Activated T-cell treated with anti-CD3 and anti-CD28 coated beads, Interleukin-2, amount 50 U/mL, for 72 hours (primary cell): ENCODE results near the gene NXPH4. TPM values are rescaled to one million over a fixed set of nuclear protein-coding genes. Genes with fewer than 3 reads are reported as not detected.
A peak's percentile ranks its signal among the peaks of the same experiment; 100 is the strongest.

Source experiments
- ATAC-seq, 2 donors: fragments of 150-1000 bp; cut with Tn5 transposase; replicated peaks in 1 of 2; 2 replicates each; pipeline ENCODE4 v1.10.0; 2021; ENCODE audit warnings: moderate library complexity in 2 of 2, mild to moderate bottlenecking in 1 of 2
- DNase-seq, 2 donors: peaks; one replicate each; pipeline ENCODE4 v3.0.0; 2021 to 2022; ENCODE audit warnings: mixed read lengths in 1 of 2
- H3K27ac Mint-ChIP-seq: one replicate; pipeline ENCODE4 v1.8.0; 2022; ENCODE audit warnings: mild to moderate bottlenecking, moderate library complexity, mixed read lengths
- H3K27me3 Mint-ChIP-seq: one replicate; pipeline ENCODE4 v1.8.0; 2022; ENCODE audit warnings: low read depth, mixed read lengths
- H3K36me3 Mint-ChIP-seq, 2 donors: one replicate each; pipeline ENCODE4 v1.8.0; 2022; ENCODE audit warnings: mixed read lengths in 2 of 2, mild to moderate bottlenecking in 1 of 2; ENCODE audit not compliant: insufficient read depth in 2 of 2
- H3K4me1 Mint-ChIP-seq: one replicate; pipeline ENCODE4 v1.8.0; 2022; ENCODE audit warnings: low read depth, mixed read lengths
- H3K4me3 Mint-ChIP-seq, 2 donors: one replicate each; pipeline ENCODE4 v1.8.0; 2022; ENCODE audit warnings: mild to moderate bottlenecking in 2 of 2, mixed read lengths in 2 of 2, moderate library complexity in 2 of 2
- H3K9me3 Mint-ChIP-seq, 2 donors: one replicate each; pipeline ENCODE4 v1.8.0; 2022; ENCODE audit warnings: mixed read lengths in 2 of 2
- total RNA-seq, 2 donors: library from RNA; stranded (reverse); gene quantifications; one replicate each; pipeline ENCODE4 v1.2.3, GENCODE V29; 2022

The NXPH4 gene
- total RNA-seq, 2 donors from 2014 or later = 1.5 to 2.3 TPM

GRCh38 chr12:57177354-57177753 is 39.2 kb upstream of the NXPH4 start:
- Mint-ChIP-seq H3K9me3 (no peaks in the 10 kb centered on the region), H3K4me1 (peaks cover 8% of the 10 kb centered on the region), H3K36me3 (no peaks in the 10 kb centered on the region), H3K27ac (no peak overlapping the region), H3K4me3 (no peak overlapping the region), H3K27me3 (no peaks in the 10 kb centered on the region)
- ATAC-seq (no peak), DNase-seq (no peak)

GRCh38 chr12:57178213-57178612 is 38.4 kb upstream of the NXPH4 start:
- peaks cover 12% of the 10 kb centered on the region for H3K4me1 Mint-ChIP-seq
- no peak for DNase-seq
- no peak overlapping the region for H3K4me3 Mint-ChIP-seq
- H3K36me3 Mint-ChIP-seq = no peaks in the 10 kb centered on the region
- no peak for ATAC-seq
- no peaks in the 10 kb centered on the region for H3K9me3 Mint-ChIP-seq
- no peaks in the 10 kb centered on the region for H3K27me3 Mint-ChIP-seq
- no peak overlapping the region for H3K27ac Mint-ChIP-seq

- no peaks in the 10 kb centered on the region for H3K36me3 Mint-ChIP-seq
Observed at GRCh38 chr12:57179331-57180086, 37.1 kb upstream of the NXPH4 start.

GRCh38 chr12:57180321-57180989 is 36.1 kb upstream of the NXPH4 start:
- DNase-seq (no peak), ATAC-seq (no peak)
- Mint-ChIP-seq H3K36me3 (no peaks in the 10 kb centered on the region), H3K27me3 (no peaks in the 10 kb centered on the region), H3K4me1 (peaks cover 12% of the 10 kb centered on the region), H3K27ac (no peak overlapping the region), H3K9me3 (no peaks in the 10 kb centered on the region), H3K4me3 (no peak overlapping the region)

More at GRCh38 chr12:57179331-57180086, 37.1 kb upstream of the NXPH4 start:
- Mint-ChIP-seq H3K4me1 (peaks cover 12% of the 10 kb centered on the region), H3K9me3 (no peaks in the 10 kb centered on the region), H3K27ac (no peak overlapping the region), H3K27me3 (no peaks in the 10 kb centered on the region), H3K4me3 (no peak overlapping the region)
- no peak for DNase-seq
- no peak for ATAC-seq

GRCh38 chr12:57181072-57181471 is 35.5 kb upstream of the NXPH4 start:
- Mint-ChIP-seq H3K4me3 (no peak overlapping the region), H3K9me3 (no peaks in the 10 kb centered on the region), H3K4me1 (peaks cover 10% of the 10 kb centered on the region), H3K36me3 (no peaks in the 10 kb centered on the region), H3K27me3 (no peaks in the 10 kb centered on the region), H3K27ac (no peak overlapping the region)
- ATAC-seq = no peak
- no peak for DNase-seq

- DNase-seq (no peak), ATAC-seq (no peak)
- Mint-ChIP-seq H3K36me3 (no peaks in the 10 kb centered on the region), H3K27me3 (no peaks in the 10 kb centered on the region), H3K27ac (no peak overlapping the region), H3K4me1 (peaks cover 8% of the 10 kb centered on the region), H3K4me3 (no peak overlapping the region), H3K9me3 (no peaks in the 10 kb centered on the region)
Observed at GRCh38 chr12:57181561-57182155, 34.9 kb upstream of the NXPH4 start.

- H3K27ac Mint-ChIP-seq = no peak overlapping the region
- H3K4me1 Mint-ChIP-seq = peaks cover 8% of the 10 kb centered on the region
- H3K27me3 Mint-ChIP-seq = no peaks in the 10 kb centered on the region
- ATAC-seq (peak; percentile 93 to 96), DNase-seq (peak; percentile 82 to 87)
- no peaks in the 10 kb centered on the region for H3K36me3 Mint-ChIP-seq
- no peak overlapping the region for H3K4me3 Mint-ChIP-seq
- no peaks in the 10 kb centered on the region for H3K9me3 Mint-ChIP-seq
Observed at GRCh38 chr12:57182918-57183575, 33.5 kb upstream of the NXPH4 start.

- DNase-seq = no peak
- no peaks in the 10 kb centered on the region for H3K36me3 Mint-ChIP-seq
- no peaks in the 10 kb centered on the region for H3K27me3 Mint-ChIP-seq
- H3K27ac Mint-ChIP-seq = no peak overlapping the region
- H3K9me3 Mint-ChIP-seq = no peaks in the 10 kb centered on the region
- H3K4me3 Mint-ChIP-seq = no peak overlapping the region
- no peak for ATAC-seq
- peaks cover 8% of the 10 kb centered on the region for H3K4me1 Mint-ChIP-seq
Observed at GRCh38 chr12:57183939-57184725, 32.5 kb upstream of the NXPH4 start.

- Mint-ChIP-seq H3K27me3 (no peaks in the 10 kb centered on the region), H3K4me1 (peaks cover 8% of the 10 kb centered on the region), H3K36me3 (no peaks in the 10 kb centered on the region), H3K27ac (no peak overlapping the region), H3K9me3 (no peaks in the 10 kb centered on the region), H3K4me3 (no peak overlapping the region)
- ATAC-seq (no peak), DNase-seq (no peak)
Observed at GRCh38 chr12:57185403-57185802, 31.2 kb upstream of the NXPH4 start.

GRCh38 chr12:57185906-57186508 is 30.6 kb upstream of the NXPH4 start:
- H3K27me3 Mint-ChIP-seq = no peaks in the 10 kb centered on the region

GRCh38 chr12:57187222-57188089 is 29.1 kb upstream of the NXPH4 start:
- H3K4me3 Mint-ChIP-seq = no peak overlapping the region
- ATAC-seq = no peak
- H3K4me1 Mint-ChIP-seq = peaks cover 7% of the 10 kb centered on the region
- no peak overlapping the region for H3K27ac Mint-ChIP-seq
- H3K27me3 Mint-ChIP-seq = no peaks in the 10 kb centered on the region
- no peaks in the 10 kb centered on the region for H3K9me3 Mint-ChIP-seq
- DNase-seq = no peak
- H3K36me3 Mint-ChIP-seq = peaks cover 0 to 2% of the 10 kb centered on the region in 2 donors

More at GRCh38 chr12:57185906-57186508, 30.6 kb upstream of the NXPH4 start:
- peaks cover 8% of the 10 kb centered on the region for H3K4me1 Mint-ChIP-seq
- H3K9me3 Mint-ChIP-seq = no peaks in the 10 kb centered on the region
- H3K4me3 Mint-ChIP-seq = no peak overlapping the region
- H3K27ac Mint-ChIP-seq = no peak overlapping the region
- no peaks in the 10 kb centered on the region for H3K36me3 Mint-ChIP-seq
- ATAC-seq (no peak), DNase-seq (no peak)

GRCh38 chr12:57188090-57188425 is 28.5 kb upstream of the NXPH4 start:
- Mint-ChIP-seq H3K4me3 (no peak overlapping the region), H3K36me3 (peaks cover 0 to 2% of the 10 kb centered on the region in 2 donors), H3K4me1 (peaks cover 1% of the 10 kb centered on the region), H3K27me3 (no peaks in the 10 kb centered on the region), H3K27ac (no peak overlapping the region), H3K9me3 (no peaks in the 10 kb centered on the region)
- ATAC-seq (no peak), DNase-seq (no peak)
